H1 (cell line): ENCODE data around the gene PDC. TPM values are rescaled to one million over a fixed set of nuclear protein-coding genes. Genes with fewer than 3 reads are reported as not detected.

Experiments used
- CTCF ChIA-PET: fragments of 300-600 bp; sonication (Branson Sonifier 250); formaldehyde crosslinking; loops from one replicate; lab custom pipeline; 2021; ENCODE audit not compliant: partially characterized antibody; lab: Charles Lee
- POLR2A ChIA-PET: fragments of 300-600 bp; sonication (Branson Sonifier 250); formaldehyde crosslinking; loops from one replicate; lab custom pipeline; 2021; ENCODE audit warnings: inconsistent platforms; ENCODE audit not compliant: partially characterized antibody; lab: Charles Lee
- DNase-seq, 2 experiments: peaks; one replicate each; pipeline versions ENCODE4 v3.0.0 to v3.0.0-alpha.2; 2010 to 2022; ENCODE audit warnings: low spot score in 2 of 2, low read depth in 1 of 2, mixed read lengths in 1 of 2
- FAIRE-seq: peaks from 2 replicates; lab custom pipeline; 2011; peaks lifted over from hg19 to GRCh38; lab: Jason Lieb, UNC
- H2AFZ ChIP-seq: 2 replicates; pipeline ENCODE4 v1.8.1; 2012; ENCODE audit warnings: low read length, inconsistent platforms
- H2AK5ac ChIP-seq: 2 replicates; pipeline ENCODE4 v1.6.1; 2013; ENCODE audit warnings: low read depth, low read length
- H2BK120ac ChIP-seq: replicated peaks from 2 replicates; pipeline ENCODE3; 2013; ENCODE audit warnings: low read depth, low read length, inconsistent platforms
- H2BK12ac ChIP-seq: 2 replicates; pipeline ENCODE4 v1.6.1; 2013; ENCODE audit warnings: low read depth, low read length
- H2BK15ac ChIP-seq: 2 replicates; pipeline ENCODE4 v1.6.1; 2013; ENCODE audit warnings: low read length
- H2BK20ac ChIP-seq: 2 replicates; pipeline ENCODE4 v1.6.1; 2013; ENCODE audit warnings: low read length
- H2BK5ac ChIP-seq: 2 replicates; pipeline ENCODE4 v1.6.1; 2013; ENCODE audit warnings: low read depth, low read length
- H3K14ac ChIP-seq: 2 replicates; pipeline ENCODE4 v1.6.1; 2013; ENCODE audit warnings: inconsistent platforms; ENCODE audit not compliant: insufficient read length
- H3K18ac ChIP-seq: 2 replicates; pipeline ENCODE4 v1.6.1; 2013; ENCODE audit warnings: low read length; ENCODE audit errors: extremely low read depth
- H3K23ac ChIP-seq: 2 replicates; pipeline ENCODE4 v1.6.1; 2013; ENCODE audit warnings: inconsistent platforms; ENCODE audit not compliant: insufficient read length
- H3K23me2 ChIP-seq: 2 replicates; pipeline ENCODE4 v1.6.1; 2013; ENCODE audit warnings: low read depth, low read length
- H3K27ac ChIP-seq: 2 replicates; pipeline ENCODE4 v1.6.1; 2011; ENCODE audit warnings: low read depth, low read length, inconsistent platforms
- H3K27me3 ChIP-seq, 4 experiments: replicated peaks in 1 of 4; 1 replicate in 1 of 4; 2 replicates in 3 of 4; pipeline versions ENCODE4 v1.6.1 to v1.8.1; 2011 to 2013; ENCODE audit warnings: low read length in 3 of 4, mild to moderate bottlenecking in 3 of 4, inconsistent platforms in 2 of 4, mixed read lengths in 2 of 4, moderate library complexity in 1 of 4; ENCODE audit not compliant: control insufficient read depth in 3 of 4, insufficient read depth in 3 of 4; ENCODE audit errors: extremely low read depth in 1 of 4
- H3K36me3 ChIP-seq, 4 experiments: 2 replicates each; pipeline versions ENCODE4 v1.6.1 to v1.8.1; 2011 to 2013; ENCODE audit warnings: mild to moderate bottlenecking in 4 of 4, low read length in 3 of 4, moderate library complexity in 2 of 4, control low read depth in 1 of 4, inconsistent platforms in 1 of 4; ENCODE audit not compliant: insufficient read depth in 4 of 4, control insufficient read depth in 2 of 4
- H3K4ac ChIP-seq: replicated peaks from 2 replicates; pipeline ENCODE3; 2013; ENCODE audit warnings: low read length, low read depth, mixed read lengths, inconsistent platforms; ENCODE audit not compliant: insufficient read length
- H3K4me1 ChIP-seq, 4 experiments: replicated peaks in 1 of 4; 1 replicate in 1 of 4; 2 replicates in 3 of 4; pipeline versions ENCODE4 v1.6.1 to v1.8.1; 2011 to 2013; ENCODE audit warnings: low read length in 3 of 4, inconsistent platforms in 2 of 4, mixed read lengths in 1 of 4; ENCODE audit not compliant: insufficient read depth in 4 of 4, control insufficient read depth in 3 of 4
- H3K4me2 ChIP-seq, 2 experiments: 2 replicates each; pipeline versions ENCODE4 v1.6.1 to v1.8.1; 2011 to 2013; ENCODE audit warnings: low read depth in 2 of 2, low read length in 2 of 2, control low read depth in 1 of 2, inconsistent platforms in 1 of 2, mild to moderate bottlenecking in 1 of 2; ENCODE audit not compliant: insufficient read depth in 1 of 2
- H3K4me3 ChIP-seq, 4 experiments: fragments of 200-600, 300-600 bp in 1 of 4; sonication (generic), shearing (Covaris generic), sonication (Bioruptor Twin) in 1 of 4; 2 replicates each; pipeline versions ENCODE4 v1.5.1 to v1.8.1; 2011 to 2016; ENCODE audit warnings: low read length in 4 of 4, low read depth in 3 of 4, control low read depth in 2 of 4, inconsistent platforms in 2 of 4, mild to moderate bottlenecking in 2 of 4, mixed read lengths in 1 of 4, moderate library complexity in 1 of 4; ENCODE audit not compliant: insufficient read depth in 2 of 4; ENCODE audit errors: extremely low read depth in 1 of 4
- H3K56ac ChIP-seq: replicated peaks from 2 replicates; pipeline ENCODE3; 2013; ENCODE audit warnings: low read depth, mild to moderate bottlenecking, mixed read lengths, low read length, inconsistent platforms; ENCODE audit not compliant: insufficient read length
- H3K79me1 ChIP-seq: 2 replicates; pipeline ENCODE4 v1.6.1; 2013; ENCODE audit warnings: low read depth, low read length, control low read depth
- H3K79me2 ChIP-seq, 2 experiments: 2 replicates each; pipeline versions ENCODE4 v1.6.1 to v1.8.1; 2012 to 2013; ENCODE audit warnings: low read length in 2 of 2, mild to moderate bottlenecking in 2 of 2, inconsistent platforms in 1 of 2; ENCODE audit not compliant: insufficient read depth in 2 of 2, control insufficient read depth in 1 of 2
- H3K9ac ChIP-seq, 4 experiments: replicated peaks in 1 of 4; 1 replicate in 1 of 4; 2 replicates in 3 of 4; pipeline versions ENCODE4 v1.6.1 to v1.8.1; 2011 to 2013; ENCODE audit warnings: low read depth in 3 of 4, low read length in 3 of 4, control low read depth in 2 of 4, mild to moderate bottlenecking in 2 of 4, moderate library complexity in 2 of 4, inconsistent platforms in 1 of 4; ENCODE audit errors: extremely low read depth in 1 of 4
- H3K9me3 ChIP-seq, 2 experiments: 2 replicates each; pipeline versions ENCODE4 v1.6.1 to v1.8.1; 2012 to 2013; ENCODE audit warnings: mild to moderate bottlenecking in 2 of 2, moderate library complexity in 2 of 2, control low read depth in 1 of 2, inconsistent platforms in 1 of 2, low read depth in 1 of 2, low read length in 1 of 2, mixed read lengths in 1 of 2; ENCODE audit not compliant: insufficient read depth in 2 of 2
- H4K20me1 ChIP-seq, 2 experiments: replicated peaks in 1 of 2; 2 replicates each; pipeline versions ENCODE3 to v1.8.1; 2011 to 2013; ENCODE audit warnings: inconsistent platforms in 2 of 2, low read length in 2 of 2, mild to moderate bottlenecking in 1 of 2; ENCODE audit not compliant: insufficient read depth in 2 of 2, control insufficient read depth in 1 of 2
- H4K5ac ChIP-seq: 2 replicates; pipeline ENCODE4 v1.6.1; 2013; ENCODE audit warnings: low read length, low read depth, mixed read lengths, inconsistent platforms; ENCODE audit not compliant: insufficient read length
- H4K8ac ChIP-seq: 2 replicates; pipeline ENCODE4 v1.8.0; 2013; ENCODE audit warnings: mild to moderate bottlenecking, moderate library complexity, low read length, inconsistent platforms; ENCODE audit not compliant: insufficient read depth; ENCODE audit errors: extremely low read depth
- H4K91ac ChIP-seq: replicated peaks from 2 replicates; pipeline ENCODE3; 2013; ENCODE audit warnings: low read length, mixed read lengths, inconsistent platforms; ENCODE audit not compliant: insufficient read length
- HDAC6 ChIP-seq: IDR thresholded peaks from one replicate; pipeline ENCODE4 v1.7.1; 2012; ENCODE audit warnings: low read depth, mild to moderate bottlenecking, inconsistent platforms, low read length, moderate library complexity
- TEAD4 ChIP-seq: IDR thresholded peaks from 2 replicates; pipeline ENCODE4 v1.6.1; 2012; ENCODE audit warnings: low read depth, low read length, inconsistent platforms, mixed read lengths
- polyA plus RNA-seq, 7 experiments: library from polyadenylated mRNA; depleted of rRNA in 3 of 7; stranded (reverse) in 5 of 7; unstranded in 2 of 7; fragments of >200 nt in 5 of 7; fragments of 200-250 nt in 2 of 7; gene quantifications; 1 replicate in 5 of 7; 2 replicates in 1 of 7; 4 replicates in 1 of 7; pipeline versions ENCODE4 v1.2.1 to v1.2.3, GENCODE V29; 2011 to 2013; ENCODE audit warnings: missing spikeins in 2 of 7, mixed read lengths in 2 of 7
- total RNA-seq: library from RNA; stranded (reverse); fragmentation: NEBNext Ultra II Directional; extraction: Animal tissue kit (Norgen Biotek cat#: 25700); gene quantifications from 2 replicates; pipeline ENCODE4 v1.2.1, GENCODE V29; 2021

Gene PDC
- total and polyA plus RNA-seq, 2 of the 8 experiments (the other 6 are each of a cell fraction or from before 2014, with no cell fraction given): not detected

GRCh38 chr1:186502087-186502486 is 41.2 kb upstream of the PDC start:
- Histone ChIP-seq H4K5ac (no peak overlapping the region), H4K91ac (no peak overlapping the region), H3K56ac (no peak overlapping the region), H4K20me1 (no peaks in the 10 kb centered on the region)
- POLR2A ChIA-PET: no interaction called here
- TF ChIP-seq TEAD4 (no peak), HDAC6 (no peak)
- TF ChIP-seq, all 59 proteins: peak for 0
- Histone ChIP-seq H3K4ac (no peak overlapping the region), H3K36me3 (no peaks in the 10 kb centered on the region), H3K79me1 (no peaks in the 10 kb centered on the region), H3K23ac (no peak overlapping the region), H3K27ac (no peak overlapping the region), H3K27me3 (no peaks in the 10 kb centered on the region), H3K9me3 (no peaks in the 10 kb centered on the region; a peak in 2 of 4 replicates), H2BK20ac (no peak overlapping the region), H2BK12ac (no peak overlapping the region; the same call in 1 of the 2 replicates), H3K23me2 (no peaks in the 10 kb centered on the region), H2BK15ac (no peak overlapping the region), H3K9ac (no peak overlapping the region), H3K79me2 (no peaks in the 10 kb centered on the region), H4K8ac (no peak overlapping the region), H3K18ac (no peak overlapping the region), H3K4me2 (no peak overlapping the region), H2AK5ac (no peak overlapping the region), H3K14ac (no peak overlapping the region), H2BK120ac (no peak overlapping the region), H3K4me3 (no peak overlapping the region), H3K4me1 (peaks cover 0 to 4% (median 2%) of the 10 kb centered on the region in 4 experiments; a peak in 5 of 7 replicates), H2BK5ac (no peak overlapping the region), H2AFZ (no peak overlapping the region)
- no peak for DNase-seq
- FAIRE-seq: no peak
- CTCF ChIA-PET: interaction anchor here (0.6 to 1.2 kb wide), 4 partner anchors 10 to 305 kb away, joined by 3 to 4 read pairs (median 3); no protein-coding TSS in a partner anchor
